ENCODE measurements around the gene NANOS2. TPM values are rescaled to one million over a fixed set of nuclear protein-coding genes. Genes with fewer than 3 reads are reported as not detected.

Gene NANOS2
- total and polyA plus RNA-seq, 2 of the 13 experiments (the other 11 are each of a cell fraction or from before 2014, with no cell fraction given), result not detected

GRCh38 chr19:45895519-45895972 lies 19.0 kb downstream of the NANOS2 start (continued):
- peak; percentile 43; the same call in 1 of the 2 replicates for TF ChIP-seq HDAC1 (CRISPR knock-in tag; IDR thresholded peaks at IDR 0.05)
- no peak for TF ChIP-seq ZNF775 (CRISPR knock-in tag; IDR thresholded peaks at IDR 0.05; ENCODE audit: borderline replicate concordance)
- TF ChIP-seq PAXIP1 (CRISPR knock-in tag; conservative IDR thresholded peaks at IDR 0.05), result peak; percentile 85
- peak; percentile 82 for TF ChIP-seq POLR2G (IDR thresholded peaks at IDR 0.05; ENCODE audit: low read depth, low read length)
- TF ChIP-seq BORCS8-MEF2B (CRISPR knock-in tag; IDR thresholded peaks at IDR 0.05), result 0 out of 2 replicates have a peak, but pooled peaks have one; percentile 51
- no peak for TF ChIP-seq ZHX2 (IDR thresholded peaks at IDR 0.05; ENCODE audit: low read depth)
- no peak for TF ChIP-seq ZHX2 (CRISPR knock-in tag; IDR thresholded peaks at IDR 0.05; ENCODE audit: borderline replicate concordance)
- TF ChIP-seq ZNF441 (CRISPR knock-in tag; IDR thresholded peaks at IDR 0.05; ENCODE audit: borderline replicate concordance), result no peak
- TF ChIP-seq UBTF (CRISPR knock-in tag; IDR thresholded peaks at IDR 0.05), result peak; percentile 38
- TF ChIP-seq YEATS2 (CRISPR knock-in tag; IDR thresholded peaks at IDR 0.05; ENCODE audit: borderline replicate concordance), result peak; percentile 38; the same call in 1 of the 2 replicates
- TF ChIP-seq STAT6 (CRISPR knock-in tag; IDR thresholded peaks at IDR 0.05; ENCODE audit: borderline replicate concordance), result no peak
- TF ChIP-seq GABPB1 (CRISPR knock-in tag; IDR thresholded peaks at IDR 0.05), result peak; percentile 42
- TF ChIP-seq KDM4B (CRISPR knock-in tag; IDR thresholded peaks at IDR 0.05), result 0 out of 2 replicates have a peak, but pooled peaks have one; percentile 61
- TF ChIP-seq NCOR1 (IDR thresholded peaks at IDR 0.05; ENCODE audit: borderline replicate concordance, low read length), result peak; percentile 24; the same call in 1 of the 2 replicates
- TF ChIP-seq MTF1 (CRISPR knock-in tag; IDR thresholded peaks at IDR 0.05), result no peak

Measured in HepG2 (cell line).